Cardiac muscle cell (in vitro differentiated cells and primary cell): ENCODE results near the gene IRX2. TPM values are rescaled to one million over a fixed set of nuclear protein-coding genes. Genes with fewer than 3 reads are reported as not detected.

Source experiments
- DNase-seq, 2 donors: peaks; one replicate each; pipeline versions ENCODE4 v3.0.0 to v3.0.0-alpha.2; 2010 to 2017; ENCODE audit warnings: low read depth in 1 of 2, low spot score in 1 of 2
- H3K27ac ChIP-seq: fragments of 200-600 bp; sonication (generic); 2 replicates; pipeline ENCODE4 v1.5.1; 2016
- H3K27me3 ChIP-seq: fragments of 200-600 bp; sonication (generic); 2 replicates; pipeline ENCODE4 v1.6.0; 2016; ENCODE audit warnings: control low read depth
- H3K36me3 ChIP-seq: fragments of 200-600 bp; sonication (generic); 2 replicates; pipeline ENCODE4 v1.5.1; 2016; ENCODE audit warnings: control low read depth
- H3K4me1 ChIP-seq: fragments of 200-600 bp; sonication (generic); 2 replicates; pipeline ENCODE4 v1.8.1; 2017; ENCODE audit warnings: low read depth, mild to moderate bottlenecking, mixed run types
- H3K4me3 ChIP-seq: fragments of 200-600 bp; sonication (generic); 2 replicates; pipeline ENCODE4 v1.5.1; 2016; ENCODE audit warnings: mild to moderate bottlenecking
- H3K9me3 ChIP-seq: fragments of 200-600 bp; sonication (generic); 2 replicates; pipeline ENCODE4 v1.5.1; 2017; ENCODE audit warnings: low read depth, mild to moderate bottlenecking, control low read depth
- polyA plus RNA-seq: library from polyadenylated mRNA; unstranded; fragments of >200 nt; fragmentation: Nextera tagmentation; extraction: Ambion mirVana; gene quantifications from 2 replicates; pipeline ENCODE4 v1.2.1, GENCODE V29; 2016
- total RNA-seq: library from RNA; depleted of rRNA; stranded (reverse); fragments of >200 nt; gene quantifications from 2 replicates; pipeline ENCODE4 v1.2.3, GENCODE V29; 2016
- TF ChIP-seq, protein P1 (sequence below): IDR thresholded peaks from 2 replicates; pipeline ENCODE4 v1.5.1; 2012; ENCODE audit warnings: low read depth, mild to moderate bottlenecking, low read length

The IRX2 gene
- total RNA-seq, result 112 and 122 TPM in 2 replicates
- polyA plus RNA-seq, result 55.2 and 59.9 TPM in 2 replicates

DNA sequence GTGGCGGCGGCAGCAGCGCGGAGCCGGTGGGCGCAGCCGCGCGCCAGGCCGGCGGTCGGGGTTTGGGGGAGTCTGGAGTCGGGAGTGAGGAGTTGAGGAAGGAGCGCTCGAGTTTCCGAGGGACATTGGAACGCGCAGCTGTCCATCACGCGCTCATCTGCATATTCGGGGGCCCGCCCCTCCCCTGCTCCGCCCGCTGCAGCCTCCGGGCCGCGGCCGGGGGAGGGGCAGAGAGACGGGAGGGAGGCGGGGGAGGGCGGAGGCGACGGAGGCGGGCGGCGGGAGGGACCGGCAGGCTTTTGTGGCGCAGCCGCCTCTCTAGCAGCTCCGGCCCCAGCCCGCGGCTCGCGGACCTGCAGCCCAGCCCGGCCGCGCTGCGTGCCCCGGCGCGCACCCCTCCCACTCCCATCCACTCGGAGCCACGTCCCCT is at the start of gene IRX2:
Gene IRX2 (minus strand): TSS at position 86 of the 430 bp plus-strand sequence. CDS start 264 bp downstream, outside the sequence.
- Histone ChIP-seq H3K27ac (peak within 1 kb of the TSS; percentile 94), H3K9me3 (no peaks in the 10 kb centered on the region), H3K36me3 (peaks cover 21% of the 10 kb centered on the region), H3K27me3 (peaks cover 17% of the 10 kb centered on the region), H3K4me3 (peak within 1 kb of the TSS; percentile 97), H3K4me1 (peaks cover 25% of the 10 kb centered on the region)
- DNase-seq, result peak; percentile 73 to 98
- TF ChIP-seq, protein P1, sequence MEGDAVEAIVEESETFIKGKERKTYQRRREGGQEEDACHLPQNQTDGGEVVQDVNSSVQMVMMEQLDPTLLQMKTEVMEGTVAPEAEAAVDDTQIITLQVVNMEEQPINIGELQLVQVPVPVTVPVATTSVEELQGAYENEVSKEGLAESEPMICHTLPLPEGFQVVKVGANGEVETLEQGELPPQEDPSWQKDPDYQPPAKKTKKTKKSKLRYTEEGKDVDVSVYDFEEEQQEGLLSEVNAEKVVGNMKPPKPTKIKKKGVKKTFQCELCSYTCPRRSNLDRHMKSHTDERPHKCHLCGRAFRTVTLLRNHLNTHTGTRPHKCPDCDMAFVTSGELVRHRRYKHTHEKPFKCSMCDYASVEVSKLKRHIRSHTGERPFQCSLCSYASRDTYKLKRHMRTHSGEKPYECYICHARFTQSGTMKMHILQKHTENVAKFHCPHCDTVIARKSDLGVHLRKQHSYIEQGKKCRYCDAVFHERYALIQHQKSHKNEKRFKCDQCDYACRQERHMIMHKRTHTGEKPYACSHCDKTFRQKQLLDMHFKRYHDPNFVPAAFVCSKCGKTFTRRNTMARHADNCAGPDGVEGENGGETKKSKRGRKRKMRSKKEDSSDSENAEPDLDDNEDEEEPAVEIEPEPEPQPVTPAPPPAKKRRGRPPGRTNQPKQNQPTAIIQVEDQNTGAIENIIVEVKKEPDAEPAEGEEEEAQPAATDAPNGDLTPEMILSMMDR, result no peak

DNA sequence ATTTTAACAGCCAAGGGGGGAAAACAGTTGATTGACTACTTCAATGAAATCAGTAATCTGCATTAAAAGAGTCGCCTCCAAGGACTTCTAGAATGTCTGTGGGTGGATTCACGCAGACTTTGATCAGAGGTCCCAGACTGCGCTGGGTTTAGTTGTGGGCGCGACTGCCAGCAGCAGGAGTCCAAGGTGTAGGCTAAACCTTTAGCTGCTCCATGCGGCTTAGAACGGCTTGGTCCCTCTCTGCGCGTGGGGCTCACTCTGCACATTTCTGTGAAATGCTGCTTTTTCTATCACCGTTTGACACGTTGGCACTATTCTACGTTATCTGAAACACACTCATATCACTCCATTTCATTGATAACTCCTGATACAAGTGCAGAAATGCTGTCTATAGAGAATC is 48.6 kb upstream of the IRX2 start:
- no peak overlapping the region for H3K27ac ChIP-seq
- TF ChIP-seq, protein P1, result no peak
- no peaks in the 10 kb centered on the region for H3K27me3 ChIP-seq
- no peak overlapping the region for H3K4me3 ChIP-seq
- H3K4me1 ChIP-seq, result no peaks in the 10 kb centered on the region
- no peak for DNase-seq
- no peaks in the 10 kb centered on the region for H3K36me3 ChIP-seq
- no peaks in the 10 kb centered on the region for H3K9me3 ChIP-seq

DNA sequence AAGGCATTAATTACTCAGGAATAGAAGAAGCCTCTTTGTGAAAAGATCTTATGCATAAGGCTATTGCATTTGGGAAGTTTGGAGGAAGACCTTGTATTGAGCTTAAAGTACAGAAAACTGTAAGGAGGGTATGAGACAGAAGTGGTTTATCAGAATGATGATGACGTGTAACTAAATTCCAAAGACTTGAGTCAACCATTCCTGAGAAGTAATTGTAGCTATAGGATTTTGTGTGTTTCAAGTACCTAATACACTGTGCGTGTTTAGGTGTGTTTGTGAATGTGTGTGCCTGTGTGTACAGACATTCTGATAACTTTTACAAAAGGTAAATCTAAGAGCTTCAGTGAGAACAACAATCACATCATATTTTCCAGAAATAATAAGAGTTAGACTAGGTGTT is 46.5 kb upstream of the IRX2 start:
- H3K4me3 ChIP-seq, result no peak overlapping the region
- no peaks in the 10 kb centered on the region for H3K9me3 ChIP-seq
- no peaks in the 10 kb centered on the region for H3K36me3 ChIP-seq
- TF ChIP-seq, protein P1, result no peak
- no peaks in the 10 kb centered on the region for H3K4me1 ChIP-seq
- no peaks in the 10 kb centered on the region for H3K27me3 ChIP-seq
- no peak overlapping the region for H3K27ac ChIP-seq
- no peak for DNase-seq

DNA sequence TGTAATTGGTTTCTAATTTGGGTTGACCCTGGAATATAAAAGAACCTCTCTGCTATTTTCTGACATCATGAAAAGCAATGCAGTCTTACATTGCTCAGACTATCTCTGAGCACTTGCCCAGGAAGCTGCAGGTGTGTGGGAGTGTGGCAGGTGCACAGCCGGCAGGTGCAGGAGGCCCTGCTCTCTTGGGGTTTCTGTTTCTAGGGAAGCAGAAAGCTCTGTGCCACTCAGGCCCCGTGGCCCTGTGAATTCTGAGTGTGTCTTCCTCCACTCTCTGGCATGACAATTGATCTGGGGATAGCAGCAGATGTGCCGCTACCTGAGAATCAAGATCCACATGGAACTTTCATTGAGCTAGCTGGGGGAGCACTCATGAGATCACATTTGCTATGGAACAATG is 45.7 kb upstream of the IRX2 start:
- Histone ChIP-seq H3K9me3 (no peaks in the 10 kb centered on the region), H3K27ac (no peak overlapping the region), H3K4me1 (no peaks in the 10 kb centered on the region), H3K36me3 (no peaks in the 10 kb centered on the region), H3K27me3 (no peaks in the 10 kb centered on the region), H3K4me3 (no peak overlapping the region)
- DNase-seq, result no peak
- TF ChIP-seq, protein P1, result no peak

DNA sequence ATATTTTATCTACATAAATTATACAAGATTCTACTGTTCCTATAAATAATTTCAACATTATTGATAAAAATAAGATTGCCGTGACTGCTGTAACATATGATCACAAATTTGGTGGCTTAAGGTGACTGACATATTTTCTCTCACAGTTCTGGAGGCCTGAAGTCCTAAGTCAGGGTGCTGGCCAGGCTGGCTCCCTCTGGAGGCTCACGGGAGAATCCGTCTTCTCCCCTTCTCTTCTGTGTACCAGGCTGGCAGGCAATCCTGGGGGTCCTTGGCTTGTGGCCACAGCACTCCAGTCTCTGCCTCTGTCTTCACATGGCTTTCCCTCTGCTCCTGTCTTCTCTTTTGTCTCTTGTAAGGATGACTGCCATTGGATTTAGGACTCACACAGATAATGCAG is 31.7 kb upstream of the IRX2 start:
- Histone ChIP-seq H3K9me3 (no peaks in the 10 kb centered on the region), H3K4me3 (no peak overlapping the region), H3K36me3 (no peaks in the 10 kb centered on the region), H3K27ac (no peak overlapping the region), H3K27me3 (no peaks in the 10 kb centered on the region), H3K4me1 (no peaks in the 10 kb centered on the region)
- no peak for DNase-seq
- TF ChIP-seq, protein P1, result no peak

DNA sequence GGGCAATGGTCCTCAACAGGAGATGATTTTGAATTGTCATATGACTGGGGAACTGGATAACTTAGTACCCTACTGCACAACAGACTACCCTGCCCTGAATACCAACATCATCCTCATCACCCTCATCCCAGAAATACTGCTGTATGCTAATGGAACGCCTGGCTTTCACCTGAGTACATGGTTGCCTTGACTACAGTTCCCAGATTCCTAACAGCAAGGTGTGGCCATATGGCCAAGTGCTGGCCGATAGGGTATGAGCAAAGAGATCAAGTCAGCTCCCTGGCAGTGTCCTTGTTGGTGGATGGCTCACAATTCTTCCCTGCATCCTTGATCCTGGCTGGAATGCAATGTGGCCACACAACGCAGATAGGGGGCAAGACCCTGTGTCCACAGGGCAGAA is 31.2 kb upstream of the IRX2 start:
- no peaks in the 10 kb centered on the region for H3K9me3 ChIP-seq
- H3K4me1 ChIP-seq, result no peaks in the 10 kb centered on the region
- H3K27me3 ChIP-seq, result no peaks in the 10 kb centered on the region
- DNase-seq, result no peak
- H3K27ac ChIP-seq, result no peak overlapping the region
- H3K4me3 ChIP-seq, result no peak overlapping the region
- TF ChIP-seq, protein P1, result no peak
- no peaks in the 10 kb centered on the region for H3K36me3 ChIP-seq
